Suprapubic skin (tissue), 4 donors: Measurements from ENCODE around the gene MFSD6. TPM values are rescaled to one million over a fixed set of nuclear protein-coding genes. Genes with fewer than 3 reads are reported as not detected.
"Not testable (repeated sequence)": the region's sequence is repeated elsewhere in the genome, so short reads cannot be mapped to it uniquely, and the experiment has no call there.

Experiments used
- DNase-seq, 2 donors: peaks; one replicate each; pipeline ENCODE4 v3.0.0-alpha.2; 2019; ENCODE audit warnings: low spot score in 2 of 2
- H3K27ac ChIP-seq: fragments of 200-600 bp; sonication (generic); one replicate; pipeline ENCODE4 v1.5.1; 2019
- H3K27me3 ChIP-seq: fragments of 200-600 bp; sonication (generic); one replicate; pipeline ENCODE4 v1.5.1; 2019
- H3K36me3 ChIP-seq: fragments of 200-600 bp; sonication (generic); one replicate; pipeline ENCODE4 v1.5.1; 2019
- H3K4me1 ChIP-seq: fragments of 200-600 bp; sonication (generic); one replicate; pipeline ENCODE4 v1.5.1; 2019
- H3K4me3 ChIP-seq: fragments of 200-600 bp; sonication (generic); one replicate; pipeline ENCODE4 v1.5.1; 2019; ENCODE audit warnings: mild to moderate bottlenecking
- H3K9me3 ChIP-seq: fragments of 200-600 bp; sonication (generic); one replicate; pipeline ENCODE4 v1.5.1; 2019
- EP300 ChIP-seq: sonication (generic); formaldehyde crosslinking; IDR thresholded peaks from one replicate; pipeline ENCODE4 v1.6.1; 2017; ENCODE audit warnings: antibody characterized with exemption
- POLR2A ChIP-seq, 2 donors: fragments of 450-650 bp; IDR thresholded peaks; one replicate each; pipeline ENCODE4 v1.6.1; 2017; ENCODE audit warnings: antibody characterized with exemption in 2 of 2, mild to moderate bottlenecking in 2 of 2, moderate library complexity in 2 of 2
- POLR2AphosphoS5 ChIP-seq, 3 donors: sonication (generic); formaldehyde crosslinking; IDR thresholded peaks; one replicate each; pipeline ENCODE4 v1.6.1; 2017; ENCODE audit warnings: antibody characterized with exemption in 3 of 3
- WGBS: methylation state at CpG from one replicate; pipeline ENCODE4 v1.1.5; 2018; 5-methylcytosine and 5-hydroxymethylcytosine counted together
- total RNA-seq, 4 donors: library from RNA; depleted of rRNA; stranded (reverse); fragments of >200 nt; gene quantifications; one replicate each; pipeline ENCODE4 v1.1.0, GENCODE V29; 2016
- TF ChIP-seq, protein P1 (sequence below), 2 donors: fragments of 200-600 bp in 1 of 2; fragments of 450-650 bp in 1 of 2; sonication (generic) in 1 of 2; IDR thresholded peaks; one replicate each; pipeline ENCODE4 v1.5.1; 2016 to 2019; ENCODE audit warnings: antibody characterized with exemption in 2 of 2, mild to moderate bottlenecking in 1 of 2, moderate library complexity in 1 of 2

Gene MFSD6
- 100 to 1,000 TPM; 182 to 295 (median 199) TPM for total RNA-seq

DNA sequence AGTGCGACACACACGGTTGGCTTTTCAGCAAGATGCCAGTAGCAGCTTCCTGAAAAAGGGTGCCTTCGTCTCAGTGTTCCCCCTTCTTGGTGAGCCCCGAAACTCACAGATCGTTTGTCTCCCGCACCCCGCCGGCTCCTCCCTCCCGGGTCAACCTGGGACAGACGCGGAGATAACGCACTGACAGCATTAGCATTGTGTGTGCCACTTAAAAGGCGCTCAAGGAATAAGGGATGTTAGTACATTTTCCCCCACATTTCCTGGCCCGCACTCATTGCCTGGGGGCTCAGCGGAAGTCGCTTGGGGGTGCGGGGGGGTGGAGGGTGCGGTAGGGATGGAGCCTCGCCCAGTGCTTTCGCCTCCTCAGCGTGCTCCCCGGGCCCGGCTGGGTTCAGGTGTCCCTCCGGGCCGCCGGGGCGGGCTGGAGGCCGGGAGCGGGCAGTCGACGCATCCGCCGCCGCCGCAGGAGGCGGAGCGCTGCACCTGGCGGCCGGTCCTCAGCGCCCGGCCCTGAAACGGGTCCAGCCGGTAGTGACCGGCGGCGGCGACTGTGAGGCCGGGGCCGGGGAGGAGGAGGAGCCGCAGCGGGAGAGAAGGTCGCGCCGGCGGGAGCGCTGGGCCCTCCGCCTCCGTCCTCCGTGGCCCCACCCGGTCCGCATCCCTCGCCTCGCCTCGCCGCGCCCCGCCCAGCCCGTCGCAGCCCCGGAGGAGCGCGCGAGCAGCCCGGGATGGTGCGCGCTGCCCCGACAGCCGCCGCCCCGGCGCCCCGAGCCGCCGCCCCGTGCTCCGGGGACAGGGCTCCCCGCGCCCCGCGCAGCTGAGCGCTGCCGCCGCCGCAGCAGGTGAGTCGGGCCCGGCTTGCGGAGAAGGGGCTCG lies at the start of gene MFSD6:
TSS of gene MFSD6 (plus strand) at position 694 of the 876 bp plus-strand sequence. CDS start 27,675 bp downstream, outside the sequence.
- TF ChIP-seq POLR2AphosphoS5 (IDR thresholded peaks at IDR 0.05) (no peak), EP300 (no peak), POLR2A (IDR thresholded peaks at IDR 0.05) (peak; percentile 6 to 55)
- TF ChIP-seq, protein P1, sequence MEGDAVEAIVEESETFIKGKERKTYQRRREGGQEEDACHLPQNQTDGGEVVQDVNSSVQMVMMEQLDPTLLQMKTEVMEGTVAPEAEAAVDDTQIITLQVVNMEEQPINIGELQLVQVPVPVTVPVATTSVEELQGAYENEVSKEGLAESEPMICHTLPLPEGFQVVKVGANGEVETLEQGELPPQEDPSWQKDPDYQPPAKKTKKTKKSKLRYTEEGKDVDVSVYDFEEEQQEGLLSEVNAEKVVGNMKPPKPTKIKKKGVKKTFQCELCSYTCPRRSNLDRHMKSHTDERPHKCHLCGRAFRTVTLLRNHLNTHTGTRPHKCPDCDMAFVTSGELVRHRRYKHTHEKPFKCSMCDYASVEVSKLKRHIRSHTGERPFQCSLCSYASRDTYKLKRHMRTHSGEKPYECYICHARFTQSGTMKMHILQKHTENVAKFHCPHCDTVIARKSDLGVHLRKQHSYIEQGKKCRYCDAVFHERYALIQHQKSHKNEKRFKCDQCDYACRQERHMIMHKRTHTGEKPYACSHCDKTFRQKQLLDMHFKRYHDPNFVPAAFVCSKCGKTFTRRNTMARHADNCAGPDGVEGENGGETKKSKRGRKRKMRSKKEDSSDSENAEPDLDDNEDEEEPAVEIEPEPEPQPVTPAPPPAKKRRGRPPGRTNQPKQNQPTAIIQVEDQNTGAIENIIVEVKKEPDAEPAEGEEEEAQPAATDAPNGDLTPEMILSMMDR (IDR thresholded peaks at IDR 0.05), result no peak
- peak within 1 kb of the TSS; percentile 96 for H3K27ac ChIP-seq
- DNase-seq, result peak in 1 of 2 donors; percentile 73
- no peaks in the 10 kb centered on the region for H3K36me3 ChIP-seq
- 5% methylated on average over 23 of the region's 98 CpGs for WGBS
- no peaks in the 10 kb centered on the region for H3K27me3 ChIP-seq
- peak within 1 kb of the TSS; percentile 89 for H3K4me3 ChIP-seq
- H3K9me3 ChIP-seq, result no peaks in the 10 kb centered on the region
- peaks cover 46% of the 10 kb centered on the region for H3K4me1 ChIP-seq

GRCh38 chr2:190358655-190359448 lies 49.3 kb upstream of the MFSD6 start:
- H3K4me1 ChIP-seq, result peaks cover 62% of the 10 kb centered on the region
- WGBS, result 70% methylated on average over 8 of the region's 8 CpGs

DNA sequence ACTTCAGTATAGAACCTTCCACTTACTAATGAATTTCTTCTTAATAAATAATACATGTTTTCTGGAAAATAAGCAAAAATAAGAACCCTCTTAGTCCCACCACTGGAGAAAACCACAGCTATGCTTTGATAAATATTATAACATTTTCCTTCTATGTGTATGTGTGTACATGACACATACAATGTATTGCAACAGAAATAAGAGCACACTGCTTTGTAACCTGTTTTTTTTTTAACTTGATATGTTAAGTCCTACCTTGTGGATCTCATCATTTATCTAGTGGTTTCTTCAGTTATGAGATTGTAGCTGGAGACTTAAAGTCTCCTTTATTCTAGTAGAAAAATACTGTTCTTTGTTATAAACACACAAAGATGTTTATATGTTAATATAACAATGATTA lies 47.6 kb upstream of the MFSD6 start:
- Histone ChIP-seq H3K4me1 (peaks cover 45% of the 10 kb centered on the region), H3K36me3 (peaks cover 7% of the 10 kb centered on the region), H3K27ac (no peak overlapping the region), H3K27me3 (no peaks in the 10 kb centered on the region), H3K9me3 (no peaks in the 10 kb centered on the region), H3K4me3 (no peak overlapping the region)
- no peak for DNase-seq
- TF ChIP-seq, protein P1 (IDR thresholded peaks at IDR 0.05), result no peak
- TF ChIP-seq POLR2AphosphoS5 (IDR thresholded peaks at IDR 0.05) (no peak), EP300 (no peak), POLR2A (IDR thresholded peaks at IDR 0.05) (no peak)

More at GRCh38 chr2:190358655-190359448, 49.3 kb upstream of the MFSD6 start:
- DNase-seq, H3K27me3 ChIP-seq, H3K9me3 ChIP-seq, H3K36me3 ChIP-seq: not testable (repeated sequence)
- peak overlapping the region; percentile 34 for H3K4me3 ChIP-seq
- H3K27ac ChIP-seq, result peak overlapping the region; percentile 69

DNA sequence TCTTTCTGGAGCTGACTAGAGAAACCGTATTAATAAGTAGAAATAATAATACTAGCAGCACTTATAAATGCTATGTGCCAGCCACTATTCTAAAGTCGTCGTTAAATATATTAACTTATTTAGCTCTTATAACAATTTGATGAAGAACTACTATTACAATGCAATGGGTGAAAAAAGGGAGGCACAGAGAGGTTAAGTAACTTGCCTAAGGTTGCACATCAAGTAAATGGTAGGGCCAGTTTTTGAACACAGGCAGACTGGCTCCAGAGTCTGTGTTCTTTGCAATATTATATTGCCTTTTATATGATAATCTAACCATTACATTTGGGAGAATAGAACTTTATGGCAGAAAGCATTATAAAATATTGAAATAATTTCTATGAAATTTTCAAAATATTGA lies 47.2 kb upstream of the MFSD6 start:
- Histone ChIP-seq H3K36me3 (peaks cover 12% of the 10 kb centered on the region), H3K4me3 (no peak overlapping the region), H3K9me3 (no peaks in the 10 kb centered on the region), H3K4me1 (peaks cover 41% of the 10 kb centered on the region), H3K27me3 (no peaks in the 10 kb centered on the region), H3K27ac (no peak overlapping the region)
- 86% methylated on average over 3 of the region's 3 CpGs for WGBS
- no peak for DNase-seq
- TF ChIP-seq POLR2A (IDR thresholded peaks at IDR 0.05) (no peak), POLR2AphosphoS5 (IDR thresholded peaks at IDR 0.05) (no peak), EP300 (no peak)
- TF ChIP-seq, protein P1 (IDR thresholded peaks at IDR 0.05), result no peak

- no peak for DNase-seq
- Histone ChIP-seq H3K36me3 (peaks cover 17% of the 10 kb centered on the region), H3K27me3 (no peaks in the 10 kb centered on the region), H3K4me1 (peaks cover 35% of the 10 kb centered on the region), H3K27ac (no peak overlapping the region), H3K4me3 (no peak overlapping the region), H3K9me3 (no peaks in the 10 kb centered on the region)
- TF ChIP-seq POLR2A (IDR thresholded peaks at IDR 0.05) (no peak), EP300 (no peak), POLR2AphosphoS5 (IDR thresholded peaks at IDR 0.05) (no peak)
- TF ChIP-seq, protein P1 (IDR thresholded peaks at IDR 0.05), result no peak
- 99% methylated on average over 2 of the region's 2 CpGs for WGBS
Observed at GRCh38 chr2:190361572-190361971, 46.6 kb upstream of the MFSD6 start.
